ENCODE measurements around the gene HPD.

The HPD gene

GRCh38 chr12:121828826-121829225, 29.8 kb downstream of the HPD start:
- DNase-seq (ENCODE audit: low read depth, low spot score) = no peak

GRCh38 chr12:121828306-121828705, 30.4 kb downstream of the HPD start:
- no peak for DNase-seq (ENCODE audit: low read depth, low spot score)

DNA sequence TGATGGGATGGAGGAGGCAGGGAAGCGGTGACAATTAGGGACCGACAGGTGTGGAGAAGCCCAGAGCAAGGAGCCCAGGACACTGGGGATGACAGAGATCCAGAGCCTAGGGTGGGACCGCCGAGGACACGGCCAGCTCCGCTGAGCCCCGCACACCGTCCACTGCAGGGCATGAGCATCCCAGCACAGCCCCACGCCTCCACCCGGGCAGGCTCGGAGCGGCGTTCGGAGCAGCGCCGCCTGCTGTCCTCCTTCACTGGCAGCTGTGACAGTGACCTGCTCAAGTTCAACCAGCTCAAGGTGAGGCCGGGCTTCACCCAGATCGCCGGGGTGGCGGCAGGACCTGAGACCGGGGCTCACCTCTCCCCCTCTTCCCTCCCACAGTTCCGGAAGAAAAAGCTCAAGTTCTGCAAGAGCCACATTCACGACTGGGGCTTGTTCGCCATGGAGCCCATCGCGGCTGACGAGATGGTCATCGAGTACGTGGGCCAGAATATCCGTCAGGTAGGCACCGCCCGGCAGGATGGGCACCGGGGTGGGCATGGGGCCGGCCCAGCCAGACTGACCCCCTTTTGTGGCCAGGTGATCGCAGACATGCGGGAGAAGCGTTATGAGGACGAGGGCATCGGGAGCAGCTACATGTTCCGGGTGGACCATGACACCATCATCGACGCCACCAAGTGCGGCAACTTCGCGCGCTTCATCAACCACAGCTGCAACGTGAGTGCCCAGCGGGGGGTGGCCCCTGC, 31.1 kb downstream of the HPD start:
- no peak for DNase-seq (ENCODE audit: low read depth, low spot score)

- DNase-seq (ENCODE audit: low read depth, low spot score) = no peak
Measured at GRCh38 chr12:121826318-121827150, 32.1 kb downstream of the HPD start.

DNA sequence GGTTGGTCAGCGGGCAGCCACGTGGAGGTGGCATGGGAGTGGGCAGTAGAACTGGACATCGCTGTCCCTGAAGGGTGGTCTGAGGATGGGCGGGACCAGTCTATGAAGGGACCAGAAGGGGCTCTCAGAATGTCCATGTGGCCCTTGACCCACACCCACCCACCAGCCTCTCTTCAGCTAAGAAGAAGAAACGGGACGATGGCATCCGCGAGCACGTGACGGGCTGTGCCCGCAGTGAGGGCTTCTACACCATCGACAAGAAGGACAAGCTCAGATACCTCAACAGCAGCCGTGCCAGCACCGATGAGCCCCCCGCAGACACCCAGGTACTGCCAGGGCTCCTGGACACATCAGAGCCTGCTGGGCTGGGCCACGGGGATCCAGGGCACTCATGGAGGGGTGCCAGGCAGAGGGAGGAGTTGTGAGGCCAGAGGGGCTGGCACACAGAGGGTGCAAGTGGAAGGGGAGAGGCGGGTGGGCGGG, 33.6 kb downstream of the HPD start:
- DNase-seq (ENCODE audit: low read depth, low spot score) = no peak

DNA sequence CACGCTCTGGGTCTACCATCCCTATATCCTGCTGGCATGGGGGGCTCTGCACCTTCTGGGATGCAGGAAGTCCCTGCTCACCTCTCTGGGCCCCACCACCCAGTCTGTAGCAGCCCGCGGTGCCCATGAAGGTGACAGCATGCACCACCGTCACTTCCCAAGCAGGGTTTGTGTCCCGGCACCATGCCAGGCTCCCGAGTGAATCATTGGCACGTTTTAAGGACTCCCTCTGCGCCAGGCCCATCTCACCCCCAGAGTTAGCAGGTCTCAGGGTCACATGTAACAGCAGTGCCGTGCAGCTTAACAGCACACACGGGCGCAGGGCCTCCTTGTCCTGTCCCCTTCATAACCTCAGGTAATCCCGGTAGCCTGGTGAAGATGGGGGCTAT, 34.9 kb downstream of the HPD start:
- no peak for DNase-seq (ENCODE audit: low read depth, low spot score)

DNA sequence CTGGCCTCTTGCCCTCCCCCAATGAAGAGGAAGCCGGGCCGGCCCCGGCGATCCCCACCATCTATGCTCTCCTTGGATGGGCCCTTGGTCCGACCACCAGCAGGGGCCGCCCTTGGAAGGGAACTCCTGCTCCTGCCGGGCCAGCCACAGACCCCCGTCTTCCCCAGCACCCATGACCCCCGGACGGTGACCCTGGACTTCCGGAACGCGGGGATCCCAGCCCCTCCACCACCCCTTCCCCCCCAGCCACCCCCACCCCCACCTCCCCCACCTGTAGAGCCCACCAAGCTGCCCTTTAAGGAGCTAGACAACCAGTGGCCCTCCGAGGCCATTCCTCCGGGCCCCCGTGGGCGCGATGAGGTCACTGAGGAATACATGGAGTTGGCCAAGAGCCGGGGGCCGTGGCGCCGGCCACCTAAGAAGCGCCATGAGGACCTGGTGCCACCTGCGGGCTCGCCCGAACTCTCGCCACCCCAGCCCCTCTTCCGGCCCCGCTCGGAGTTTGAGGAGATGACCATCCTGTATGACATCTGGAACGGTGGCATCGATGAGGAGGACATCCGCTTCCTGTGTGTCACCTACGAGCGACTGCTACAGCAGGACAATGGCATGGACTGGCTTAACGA, 35.4 kb downstream of the HPD start:
- no peak for DNase-seq (ENCODE audit: low read depth, low spot score)

- no peak for DNase-seq (ENCODE audit: low read depth, low spot score)
Measured at GRCh38 chr12:121822393-121823100, 36.1 kb downstream of the HPD start.

DNA sequence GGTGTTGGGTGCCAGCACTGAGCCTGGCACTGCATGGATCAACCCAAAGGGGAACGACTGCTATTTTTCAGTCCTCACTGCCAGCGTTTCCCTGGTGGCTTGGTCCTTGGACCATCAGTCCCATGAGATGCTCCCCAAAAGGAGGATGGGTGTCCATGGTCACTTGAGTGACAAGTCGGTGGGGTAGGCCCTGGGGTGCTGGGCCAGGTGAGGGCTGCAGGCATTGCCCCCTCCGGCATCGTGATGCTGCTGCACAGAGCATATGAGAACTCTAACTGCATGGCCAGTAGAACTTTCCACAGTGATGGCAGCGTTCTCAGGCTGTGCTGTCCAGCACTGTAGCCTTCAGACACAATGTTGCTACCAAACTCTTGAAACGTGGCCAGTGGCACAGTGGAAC, 38.6 kb downstream of the HPD start:
- DNase-seq (ENCODE audit: low read depth, low spot score) = no peak

GRCh38 chr12:121819212-121819949, 39.3 kb downstream of the HPD start:
- no peak for DNase-seq (ENCODE audit: low read depth, low spot score)

- no peak for DNase-seq (ENCODE audit: low read depth, low spot score)
Measured at GRCh38 chr12:121817648-121818043, 41.0 kb downstream of the HPD start.

DNA sequence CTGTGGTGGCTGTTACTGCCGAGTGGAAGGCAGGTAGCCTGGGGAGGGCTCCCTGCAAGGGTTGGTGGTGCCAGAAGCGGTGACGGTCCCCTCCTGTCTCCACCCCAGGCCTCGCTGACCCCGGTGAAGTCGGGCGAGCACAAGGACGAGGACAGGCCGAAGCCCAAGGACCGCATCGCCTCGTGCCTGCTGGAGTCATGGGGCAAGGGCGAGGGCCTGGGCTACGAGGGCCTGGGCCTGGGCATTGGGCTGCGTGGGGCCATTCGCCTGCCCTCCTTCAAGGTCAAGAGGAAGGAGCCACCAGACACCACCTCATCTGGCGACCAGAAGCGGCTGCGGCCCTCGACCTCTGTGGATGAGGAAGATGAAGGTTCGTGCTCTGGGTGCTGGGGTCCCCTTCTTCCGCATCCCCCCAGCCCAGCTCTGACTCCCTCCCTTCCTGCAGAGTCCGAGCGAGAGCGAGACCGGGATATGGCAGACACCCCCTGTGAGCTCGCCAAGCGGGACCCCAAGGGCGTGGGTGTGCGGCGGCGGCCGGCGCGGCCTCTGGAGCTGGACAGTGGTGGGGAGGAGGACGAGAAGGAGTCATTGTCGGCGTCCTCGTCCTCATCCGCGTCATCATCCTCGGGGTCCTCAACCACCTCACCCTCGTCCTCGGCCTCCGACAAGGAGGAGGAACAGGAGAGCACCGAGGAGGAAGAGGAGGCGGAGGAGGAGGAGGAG, 41.6 kb downstream of the HPD start:
- DNase-seq (ENCODE audit: low read depth, low spot score) = no peak

DNA sequence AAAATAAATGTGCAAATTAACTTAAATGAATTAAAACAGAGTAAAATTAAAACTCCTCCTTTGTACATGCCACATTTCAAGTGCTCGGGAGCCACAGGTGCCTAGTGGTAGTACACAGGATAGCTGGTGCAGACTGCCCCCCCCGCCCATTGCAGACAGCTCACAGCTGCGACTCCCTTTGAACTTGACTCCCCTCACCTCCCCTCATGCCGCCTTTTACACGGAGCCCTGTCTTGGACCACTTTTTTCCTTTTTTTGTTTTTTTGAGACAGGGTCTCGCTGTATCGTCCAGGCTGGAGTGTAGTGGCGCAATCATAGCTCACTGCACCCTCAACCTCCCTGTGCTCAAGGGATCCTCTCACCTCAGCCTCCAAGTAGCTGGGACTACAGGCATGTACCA, 43.4 kb downstream of the HPD start:
- no peak for DNase-seq (ENCODE audit: low read depth, low spot score)

DNA sequence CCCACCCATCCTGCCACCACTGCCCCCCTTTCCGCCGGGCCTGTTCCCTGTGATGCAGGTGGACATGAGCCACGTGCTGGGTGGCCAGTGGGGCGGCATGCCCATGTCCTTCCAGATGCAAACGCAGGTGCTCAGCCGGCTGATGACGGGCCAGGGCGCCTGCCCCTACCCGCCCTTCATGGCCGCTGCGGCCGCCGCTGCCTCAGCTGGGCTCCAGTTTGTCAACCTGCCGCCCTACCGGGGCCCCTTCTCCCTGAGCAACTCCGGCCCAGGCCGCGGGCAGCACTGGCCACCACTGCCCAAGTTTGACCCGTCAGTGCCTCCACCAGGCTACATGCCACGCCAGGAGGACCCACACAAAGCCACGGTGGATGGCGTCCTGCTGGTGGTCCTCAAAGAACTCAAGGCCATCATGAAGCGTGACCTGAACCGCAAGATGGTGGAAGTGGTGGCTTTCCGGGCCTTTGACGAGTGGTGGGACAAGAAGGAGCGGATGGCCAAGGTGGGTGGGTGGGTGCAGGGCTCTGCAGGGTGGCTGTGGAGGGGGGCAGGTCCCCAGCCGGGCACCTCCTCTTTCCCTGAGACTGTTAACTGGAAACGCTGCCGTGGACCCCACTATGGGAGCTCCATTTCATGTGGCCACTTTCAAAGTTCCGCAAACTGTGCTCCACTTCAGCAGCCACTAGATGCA, 44.1 kb downstream of the HPD start:
- no peak for DNase-seq (ENCODE audit: low read depth, low spot score)

DNA sequence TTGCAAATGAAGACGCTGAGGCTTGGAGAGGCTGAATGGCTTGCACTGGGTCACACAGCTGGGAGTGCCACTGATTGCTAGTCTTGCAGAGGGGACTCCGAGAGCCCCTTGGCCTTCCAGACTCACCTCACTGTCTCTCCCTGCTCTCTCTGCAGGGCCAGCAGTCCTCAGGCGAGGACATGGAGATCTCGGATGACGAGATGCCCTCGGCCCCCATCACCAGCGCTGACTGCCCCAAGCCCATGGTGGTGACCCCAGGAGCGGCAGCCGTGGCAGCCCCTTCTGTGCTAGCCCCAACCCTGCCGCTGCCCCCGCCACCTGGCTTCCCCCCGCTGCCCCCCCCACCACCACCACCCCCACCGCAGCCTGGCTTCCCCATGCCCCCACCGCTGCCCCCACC, 44.7 kb downstream of the HPD start:
- DNase-seq (ENCODE audit: low read depth, low spot score) = no peak

GRCh38 chr12:121812921-121813896, 45.5 kb downstream of the HPD start:
- DNase-seq (ENCODE audit: low read depth, low spot score) = no peak

DNA sequence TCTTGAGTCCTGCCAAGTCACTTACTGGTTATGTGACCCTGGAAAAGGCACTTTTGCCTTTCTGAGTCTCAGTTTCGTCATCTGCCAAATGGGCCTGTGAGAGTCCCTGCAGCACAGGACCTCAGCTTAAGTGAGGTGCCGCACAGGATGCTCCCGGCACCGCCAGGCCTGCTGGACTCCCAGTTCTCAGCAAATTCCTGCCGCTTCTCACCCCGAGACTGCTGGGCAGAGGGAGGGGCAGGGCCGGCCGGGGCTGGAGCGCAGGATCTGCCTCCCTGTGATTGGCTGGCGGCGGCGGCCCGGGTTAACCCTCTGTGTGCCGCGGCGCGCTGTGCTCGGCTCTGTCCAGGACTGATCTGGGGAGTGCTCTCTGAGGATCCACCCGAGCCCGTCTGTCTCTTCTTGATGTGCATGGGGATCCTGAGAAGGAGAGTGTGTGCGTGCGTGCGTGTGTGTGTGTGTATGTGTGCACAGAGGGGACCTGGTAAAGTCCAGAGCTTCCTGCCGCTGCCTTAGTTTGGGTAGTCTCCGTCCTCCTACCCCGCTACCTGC, 46.3 kb downstream of the HPD start:
- peak; percentile 88 for DNase-seq (ENCODE audit: low read depth, low spot score)

Data from astrocyte of the hippocampus (primary cell).